Psoas muscle (tissue), 8 donors: ENCODE results near the gene TCEA2. TPM values are rescaled to one million over a fixed set of nuclear protein-coding genes. Genes with fewer than 3 reads are reported as not detected.

Experiments used
- ATAC-seq, 4 donors: fragments of 200-7000 bp; cut with Tn5 transposase; one replicate each; pipeline ENCODE4 v1.9.1; 2020; ENCODE audit warnings: moderate library complexity in 3 of 4, mild to moderate bottlenecking in 2 of 4
- DNase-seq, 2 donors: peaks; one replicate each; pipeline ENCODE4 v3.0.0-alpha.2; 2020
- H3K27ac ChIP-seq: fragments of 200-600 bp; one replicate; pipeline ENCODE4 v1.8.0; 2022
- H3K27me3 ChIP-seq, 3 donors: fragments of 200-600 bp in 1 of 3; one replicate each; pipeline versions ENCODE4 v1.6.1 to v1.8.0; 2013 to 2022; ENCODE audit warnings: low read length in 2 of 3, mild to moderate bottlenecking in 2 of 3, moderate library complexity in 1 of 3; ENCODE audit not compliant: insufficient read depth in 3 of 3
- H3K36me3 ChIP-seq, 2 donors: fragments of 200-600 bp in 1 of 2; one replicate each; pipeline versions ENCODE4 v1.6.1 to v1.8.0; 2013 to 2022; ENCODE audit warnings: low read depth in 1 of 2, mild to moderate bottlenecking in 1 of 2, moderate library complexity in 1 of 2; ENCODE audit not compliant: insufficient read depth in 1 of 2
- H3K4me1 ChIP-seq: fragments of 200-600 bp; one replicate; pipeline ENCODE4 v1.8.0; 2022
- H3K4me3 ChIP-seq: fragments of 200-600 bp; one replicate; pipeline ENCODE4 v1.8.0; 2022; ENCODE audit warnings: mild to moderate bottlenecking
- H3K9me3 ChIP-seq: fragments of 200-600 bp; one replicate; pipeline ENCODE4 v1.8.0; 2022
- CTCF ChIP-seq: fragments of 200-600 bp; IDR thresholded peaks from one replicate; pipeline ENCODE4 v1.8.0; 2022; ENCODE audit warnings: antibody characterized with exemption
- WGBS, 3 donors: extraction: QIAGEN DNeasy Blood & Tissue Kit; methylation state at CpG; one replicate each; pipeline versions ENCODE4 v1.1.6 to v1.1.7; 2013; 5-methylcytosine and 5-hydroxymethylcytosine counted together
- intact Hi-C, 2 donors: fragments of 100-400 bp; cut with DNase I; formaldehyde crosslinking; loops; one replicate each; pipeline versions ENCODE4 v1.11.0 to v1.14.2; 2022
- polyA plus RNA-seq, 3 donors: library from polyadenylated mRNA; stranded (reverse); fragments of 200-250 nt; gene quantifications; one replicate each; pipeline ENCODE4 v1.2.3, GENCODE V29; 2013
- total RNA-seq, 4 donors: library from RNA; stranded (reverse); fragmentation: NEBNext Ultra II Directional in 2 of 4; extraction: Animal tissue kit (Norgen Biotek cat#: 25700) in 2 of 4; gene quantifications; one replicate each; pipeline versions ENCODE4 v1.2.1 to v1.2.4, GENCODE V29; 2021 to 2023
- donor health status: healthy with polysubstance abuse.
- donor health status: DM: no; HTN: no; CAD: no; lungs with moderate emphysema.
- donor health status: Bipolar disorder and iron deficiency.
- donor health status: healthy.
- donor health status: DM: yes; HTN: yes; CAD: no.
- donor health status: DM: no; HTN: no; CAD: no.
- donor health status: DM: no; HTN: no; CAD: no.
- donor health status: DM: yes; HTN: yes; CAD: no.

The TCEA2 gene
- total and polyA plus RNA-seq, 7 donors, result 15.1 to 43.4 (median 30.2) TPM

- intact Hi-C loops, result no loop called here
- no peak for TF ChIP-seq CTCF
- ATAC-seq (no peak), DNase-seq (peak; percentile 8 to 45)
- WGBS, 3 donors, result 75 to 79% (median 75%) methylated on average over 28 of the region's 28 CpGs
- Histone ChIP-seq H3K27me3 (peaks cover 0 to 40% (median 24%) of the 10 kb centered on the region in 3 donors), H3K4me3 (no peak overlapping the region), H3K4me1 (peaks cover 4% of the 10 kb centered on the region), H3K27ac (no peak overlapping the region), H3K36me3 (no peaks in the 10 kb centered on the region), H3K9me3 (no peaks in the 10 kb centered on the region)
Measured at GRCh38 chr20:64106435-64106961, 43.5 kb downstream of the TCEA2 start.

- Histone ChIP-seq H3K27me3 (peaks cover 0 to 34% (median 19%) of the 10 kb centered on the region in 3 donors), H3K36me3 (no peaks in the 10 kb centered on the region), H3K4me1 (peaks cover 4% of the 10 kb centered on the region), H3K9me3 (no peaks in the 10 kb centered on the region), H3K27ac (no peak within 1 kb of the TSS), H3K4me3 (no peak within 1 kb of the TSS)
- TF ChIP-seq CTCF, result no peak
- ATAC-seq, result no peak
- 42 to 54% (median 43%) methylated on average over 20 to 22 of the region's 22 CpGs for WGBS, 3 donors
- intact Hi-C loops, result no loop called here
- peak; percentile 8 to 42 for DNase-seq
Measured at GRCh38 chr20:64106981-64107735, 44.2 kb downstream of the TCEA2 start, which contains the start of gene NPBWR2. Gene NPBWR2, minus strand, starts transcription at chr20:64107565. Its CDS starts 734 bp downstream, at chr20:64106831.

DNA sequence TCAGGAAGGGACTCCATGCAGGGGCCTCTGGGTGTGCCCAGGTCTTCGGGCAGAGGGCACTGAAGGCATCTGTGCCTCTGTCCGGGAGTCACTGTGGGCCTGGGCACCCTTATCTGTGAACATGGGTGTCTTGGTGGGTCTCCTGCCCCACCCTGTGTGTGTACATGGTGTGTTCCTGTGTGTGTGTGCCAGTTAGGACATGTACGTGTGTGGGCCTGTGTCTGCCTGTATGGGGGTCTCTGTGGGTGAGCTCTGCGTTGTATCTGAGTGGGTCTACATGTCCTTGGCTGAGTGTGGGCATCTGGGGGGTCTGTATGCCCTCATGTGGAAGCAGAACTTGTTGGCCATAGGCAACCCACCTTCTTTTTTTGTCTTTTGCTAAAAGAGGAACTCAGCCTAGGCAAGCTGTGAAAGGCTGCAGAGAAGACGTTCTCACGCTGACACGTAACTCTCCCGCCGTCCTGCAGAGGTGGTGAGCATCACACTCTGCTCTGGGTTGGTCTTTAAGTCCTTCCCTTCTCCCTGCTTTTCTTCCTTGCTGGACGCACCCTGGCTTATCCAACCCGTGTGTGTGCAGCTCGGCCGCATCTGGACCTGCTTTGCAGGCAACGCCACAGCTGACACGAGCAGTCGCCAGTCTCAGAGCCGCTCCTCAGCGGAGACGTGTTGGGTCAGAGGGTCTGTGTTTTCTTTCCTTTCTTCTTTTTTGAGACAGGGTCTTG lies 44.9 kb downstream of the TCEA2 start:
- Histone ChIP-seq H3K9me3 (no peaks in the 10 kb centered on the region), H3K27me3 (peaks cover 0 to 26% (median 15%) of the 10 kb centered on the region in 3 donors), H3K27ac (no peak overlapping the region), H3K36me3 (no peaks in the 10 kb centered on the region), H3K4me3 (no peak overlapping the region), H3K4me1 (no peaks in the 10 kb centered on the region)
- 65 to 70% (median 68%) methylated on average over 19 of the region's 19 CpGs for WGBS, 3 donors
- DNase-seq, result peak in 1 of 2 donors; percentile 34
- no peak for ATAC-seq
- intact Hi-C loops, result no loop called here
- TF ChIP-seq CTCF, result no peak

DNA sequence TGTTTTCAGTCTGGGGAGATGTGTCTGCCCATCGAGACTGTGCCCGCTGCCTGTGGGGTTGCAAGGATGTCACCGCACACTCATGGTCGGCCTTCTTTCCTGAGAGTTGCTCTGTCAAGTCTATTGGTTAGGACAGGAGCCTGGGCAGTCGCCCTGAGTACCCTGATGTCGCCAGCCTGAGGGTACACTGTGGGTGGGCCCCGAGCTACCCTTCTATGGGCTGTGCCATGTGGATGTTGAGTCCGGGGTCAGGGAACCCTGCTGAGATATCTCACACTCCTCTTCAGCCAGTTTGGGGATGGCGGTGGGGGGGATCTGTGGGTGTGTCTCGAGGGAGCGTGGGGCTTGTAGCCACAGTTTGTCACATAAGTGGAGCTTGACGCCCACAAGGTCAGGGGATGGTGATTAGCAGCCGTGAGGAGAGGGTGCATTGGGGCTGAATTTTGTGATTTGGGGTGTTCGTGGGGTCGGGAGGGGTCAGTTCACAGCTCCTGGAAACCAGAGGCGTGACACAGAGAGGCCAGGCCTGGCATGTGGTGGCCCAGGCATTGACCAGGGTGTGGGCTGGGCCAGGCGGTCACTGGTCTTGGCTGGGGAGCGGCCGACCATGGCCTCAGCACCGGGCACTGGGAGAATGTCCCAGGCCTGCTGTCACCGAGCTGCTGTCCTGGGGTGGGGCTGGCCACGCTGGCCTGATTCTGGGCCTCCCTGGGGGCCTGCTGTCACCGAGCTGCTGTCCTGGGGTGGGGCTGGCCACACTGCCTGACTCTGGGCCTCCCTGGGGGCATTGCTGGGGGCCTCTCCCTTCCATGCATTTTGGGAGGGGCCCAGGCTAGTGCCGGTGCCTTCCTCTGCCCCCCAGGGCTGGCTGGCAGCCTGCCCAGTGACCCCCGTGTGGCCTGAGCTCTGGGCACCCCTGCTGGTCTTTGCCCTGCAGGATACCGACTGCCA lies 46.0 kb downstream of the TCEA2 start:
- 69 to 79% (median 72%) methylated on average over 22 to 26 of the region's 26 CpGs for WGBS, 3 donors
- no peaks in the 10 kb centered on the region for H3K4me1 ChIP-seq
- no peak overlapping the region for H3K4me3 ChIP-seq
- H3K36me3 ChIP-seq, result no peaks in the 10 kb centered on the region
- no peak for TF ChIP-seq CTCF
- intact Hi-C loops, result no loop called here
- no peaks in the 10 kb centered on the region for H3K9me3 ChIP-seq
- H3K27me3 ChIP-seq, result peaks cover 0 to 15% (median 12%) of the 10 kb centered on the region in 3 donors
- DNase-seq (peak in 1 of 2 donors; percentile 29), ATAC-seq (no peak)
- H3K27ac ChIP-seq, result no peak overlapping the region
